Activated T-helper 1 cell treated with anti-CD3 and anti-CD28 coated beads, Interleukin-2, amount 50 U/mL, for 16 hours (primary cell): Measurements from ENCODE around the gene SLC7A14.
"Not testable (repeated sequence)": the region's sequence is repeated elsewhere in the genome, so short reads cannot be mapped to it uniquely, and the experiment has no call there.

Experiments used
- DNase-seq, 2 donors: peaks; one replicate each; pipeline ENCODE4 v3.0.0-alpha.2; 2020; ENCODE audit warnings: low read depth in 1 of 2, low spot score in 1 of 2

The SLC7A14 gene

DNA sequence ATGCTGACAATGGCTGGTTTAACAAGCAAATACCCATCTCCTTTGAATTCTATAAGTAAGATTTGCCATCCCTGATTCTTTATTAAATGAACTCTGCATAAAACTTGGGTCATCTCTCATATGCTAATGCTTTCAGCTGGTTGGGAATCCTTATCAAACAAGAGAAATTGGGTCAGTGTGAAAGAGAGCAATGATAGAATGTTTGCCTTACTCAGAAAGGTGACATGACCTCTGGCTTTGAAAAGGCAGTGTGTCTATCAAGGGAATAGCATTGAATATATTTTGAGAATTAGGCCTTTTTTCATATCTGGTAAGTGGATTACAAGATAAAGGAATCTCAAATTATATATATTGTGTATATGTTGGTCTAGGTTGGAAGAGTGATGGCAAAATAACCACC is 8.7 kb upstream of the SLC7A14 start:
- DNase-seq, result no peak

DNA sequence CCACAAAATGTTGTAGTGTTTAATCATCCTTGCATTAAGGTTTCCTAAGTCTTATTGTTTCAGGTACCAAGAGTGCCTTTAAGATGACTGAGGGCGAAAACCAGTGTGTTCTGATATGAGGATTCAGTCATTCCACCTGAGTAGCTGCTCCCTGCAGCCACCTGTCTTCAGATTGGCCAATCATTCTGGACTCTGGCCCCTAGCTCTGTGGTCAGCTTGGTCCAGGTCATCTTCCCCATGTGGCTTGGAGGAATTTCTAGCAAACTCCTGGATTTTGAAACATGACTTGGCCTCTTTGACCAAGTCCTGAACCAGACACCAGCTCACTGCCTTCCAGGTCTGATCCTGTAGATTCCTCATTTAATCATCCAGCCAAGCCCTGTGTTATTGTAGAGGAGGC is 7.8 kb upstream of the SLC7A14 start:
- no peak for DNase-seq

DNA sequence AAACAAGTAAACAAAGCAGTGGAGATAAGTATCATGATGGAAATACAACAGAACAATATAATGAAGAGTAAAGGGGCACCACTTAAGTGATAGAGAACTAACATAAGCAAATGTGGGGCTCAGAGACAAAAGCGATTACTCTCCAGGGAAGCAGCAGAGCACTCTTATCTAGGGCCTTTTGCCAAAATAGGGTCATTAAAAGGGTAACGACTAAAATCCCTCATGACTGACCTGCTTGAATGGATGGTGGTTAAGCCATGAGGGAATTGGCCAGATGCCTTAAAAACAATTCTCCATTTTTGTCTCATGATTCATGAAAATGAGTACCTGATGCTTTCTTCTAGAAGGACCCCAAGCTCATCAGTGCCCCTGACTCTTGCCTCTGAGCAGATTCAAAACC is 3.2 kb upstream of the SLC7A14 start:
- no peak for DNase-seq

DNA sequence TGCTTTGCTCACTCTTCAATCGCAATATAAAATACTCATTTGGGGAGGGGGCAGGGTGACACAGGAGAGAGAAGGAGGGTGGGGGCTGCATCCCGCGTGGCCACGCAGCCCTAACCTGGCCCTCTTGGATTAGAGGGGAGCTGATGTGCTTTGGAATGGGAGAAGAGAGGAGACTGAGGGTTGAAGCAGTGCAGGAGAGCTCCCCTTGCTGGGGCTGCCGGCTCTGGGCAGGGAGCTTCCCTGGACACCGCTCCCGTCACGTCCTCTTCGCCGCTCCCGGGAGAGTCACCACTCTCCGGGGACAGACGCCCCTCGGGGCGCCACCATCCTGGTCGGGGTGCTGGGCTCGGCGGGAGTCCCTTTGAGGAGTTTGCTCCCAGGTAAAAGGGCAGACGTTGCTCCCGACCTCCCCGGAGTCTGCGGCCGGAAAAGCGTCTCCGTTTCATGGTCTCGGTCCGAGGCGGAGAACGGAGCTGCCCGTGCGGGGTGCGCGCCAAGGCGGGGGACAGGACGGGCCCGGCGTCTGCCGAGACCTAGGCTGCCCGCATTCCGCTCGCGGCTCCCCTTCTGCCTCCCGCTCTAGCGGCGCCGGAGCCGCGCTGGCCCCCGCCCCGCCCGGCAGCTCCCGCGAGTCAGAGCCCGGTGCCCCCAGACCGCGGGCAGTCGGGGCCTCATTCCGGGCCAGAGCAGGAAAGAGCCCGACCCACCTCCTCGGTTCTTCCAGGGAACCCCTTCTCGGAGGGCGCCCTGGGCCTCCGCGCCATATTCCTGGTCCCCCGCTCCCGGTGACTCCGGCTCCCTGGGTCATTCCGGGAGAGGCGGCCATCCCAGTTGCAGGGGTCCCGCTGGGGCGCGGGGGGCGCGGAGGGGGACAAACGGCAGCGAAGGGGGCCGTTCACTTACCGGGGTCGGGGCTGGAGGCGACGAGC is 603 bp downstream of the SLC7A14 start:
- DNase-seq, result no peak

DNA sequence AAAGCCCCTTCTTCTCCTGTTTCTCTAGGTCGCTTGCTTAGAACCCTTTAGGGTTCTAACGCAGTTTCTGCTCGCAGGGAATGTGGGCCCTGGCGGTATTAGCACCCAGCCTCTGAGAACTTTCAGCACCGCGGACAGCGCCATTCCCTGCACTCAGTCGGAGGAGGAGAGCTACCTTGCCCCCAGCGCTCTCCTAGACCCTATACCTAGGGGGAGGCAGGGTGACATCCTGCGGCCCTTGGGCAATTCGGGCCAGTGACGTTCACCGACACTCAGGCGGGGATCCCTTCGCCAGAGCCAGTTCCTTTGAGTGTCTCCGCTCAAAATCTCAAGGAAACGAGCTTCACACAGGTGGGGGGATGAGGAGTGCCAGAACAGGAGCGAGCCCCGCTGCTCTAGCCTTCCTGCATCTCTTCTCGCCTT is 1.3 kb downstream of the SLC7A14 start:
- DNase-seq, result no peak

DNA sequence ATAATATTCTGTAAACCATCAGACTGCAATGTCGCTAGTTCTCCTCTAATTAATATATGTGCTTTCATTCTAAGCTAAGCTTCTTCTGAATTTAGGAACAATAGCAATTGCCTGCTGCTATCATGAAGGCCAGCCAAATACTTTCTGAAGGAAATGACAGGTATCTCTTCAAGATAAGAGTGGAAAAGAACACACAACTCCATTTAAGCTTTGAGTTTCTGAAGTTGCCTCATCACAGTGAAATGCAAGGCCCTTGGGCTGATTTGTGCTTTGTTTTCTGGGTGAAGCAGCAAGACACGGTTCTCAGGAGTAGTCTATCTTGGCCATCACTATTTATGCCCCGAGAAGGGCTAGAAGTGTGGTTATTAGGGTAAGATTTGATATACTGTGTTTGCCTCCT is 6.2 kb downstream of the SLC7A14 start:
- no peak for DNase-seq

DNA sequence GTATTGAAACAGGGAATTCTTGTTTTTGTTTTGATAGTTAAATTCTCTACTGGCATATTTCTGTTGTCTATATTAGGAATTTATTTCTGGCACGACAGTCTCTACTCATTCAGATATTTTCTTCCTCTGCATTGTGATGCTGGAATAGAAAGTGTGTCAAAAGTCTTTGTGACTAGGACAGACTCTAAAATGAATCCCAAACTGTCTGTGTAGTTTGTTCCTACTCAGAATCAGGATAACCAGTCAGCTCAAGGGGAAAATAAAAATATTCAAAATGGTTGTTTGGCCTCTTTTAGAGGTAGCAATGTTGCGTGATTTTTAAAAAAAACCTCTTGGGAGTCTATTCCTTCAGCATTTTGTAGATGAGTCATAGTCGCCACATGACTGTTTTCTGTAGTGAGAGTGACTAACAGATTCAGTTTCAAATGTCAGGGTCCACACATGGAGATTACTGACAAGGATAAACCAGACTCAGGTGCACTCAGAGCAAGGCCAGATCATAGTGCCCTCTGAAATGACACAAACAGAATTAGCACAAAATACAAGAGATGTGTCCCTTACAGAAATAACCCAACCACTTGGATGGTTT is 13.1 kb downstream of the SLC7A14 start:
- no peak for DNase-seq

DNA sequence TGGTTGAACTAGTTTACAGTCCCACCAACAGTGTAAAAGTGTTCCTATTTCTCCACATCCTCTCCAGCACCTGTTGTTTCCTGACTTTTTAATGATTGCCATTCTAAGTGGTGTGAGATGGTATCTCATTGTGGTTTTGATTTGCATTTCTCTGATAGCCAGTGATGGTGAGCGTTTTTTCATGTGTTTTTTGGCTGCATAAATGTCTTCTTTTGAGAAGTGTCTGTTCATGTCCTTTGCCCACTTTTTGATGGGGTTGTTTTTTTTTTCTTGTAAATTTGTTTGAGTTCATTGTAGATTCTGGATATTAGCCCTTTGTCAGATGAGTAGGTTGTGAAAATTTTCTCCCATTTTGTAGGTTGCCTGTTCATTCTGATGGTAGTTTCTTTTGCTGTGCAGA is 18.3 kb downstream of the SLC7A14 start:
- not testable (repeated sequence) for DNase-seq

DNA sequence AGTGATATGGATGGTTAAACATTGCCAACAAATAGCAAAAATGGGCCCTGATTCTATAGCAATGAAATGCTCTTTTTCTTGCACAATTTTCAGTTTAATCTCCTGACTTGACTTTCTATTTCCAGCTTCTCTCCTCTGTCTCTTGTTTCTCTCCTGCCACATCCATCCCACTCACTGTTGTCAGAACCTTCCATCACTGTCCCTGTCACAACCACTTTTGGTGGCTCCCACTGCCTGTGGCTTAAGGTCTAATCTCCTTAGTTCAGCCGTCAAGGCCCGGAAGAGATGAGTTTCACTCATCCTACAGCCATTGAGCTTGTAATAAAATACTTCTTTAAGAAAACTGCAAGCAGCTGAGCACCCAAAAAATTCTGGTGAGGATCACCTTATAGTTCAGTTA is 19.5 kb downstream of the SLC7A14 start:
- DNase-seq, result no peak

DNA sequence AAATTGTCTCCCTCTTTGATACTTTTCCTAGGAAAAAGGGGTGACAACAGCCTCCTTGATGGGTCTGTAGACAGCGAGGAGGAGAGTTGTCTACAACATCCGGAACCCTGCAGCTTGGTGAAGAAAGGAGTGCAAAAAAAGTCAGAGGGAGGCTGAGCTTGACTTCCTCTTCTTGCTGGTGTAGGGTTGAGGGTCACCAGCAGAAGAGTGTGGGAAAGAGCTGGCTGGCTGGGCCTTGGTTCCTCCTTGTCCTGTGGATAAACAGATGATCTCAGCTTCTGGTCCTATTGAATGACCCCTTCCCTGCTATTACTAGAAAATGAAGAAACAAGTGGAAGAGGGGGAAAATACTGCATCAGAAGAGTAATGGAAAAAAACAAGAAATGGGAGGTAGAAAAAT is 20.4 kb downstream of the SLC7A14 start:
- DNase-seq, result no peak

DNA sequence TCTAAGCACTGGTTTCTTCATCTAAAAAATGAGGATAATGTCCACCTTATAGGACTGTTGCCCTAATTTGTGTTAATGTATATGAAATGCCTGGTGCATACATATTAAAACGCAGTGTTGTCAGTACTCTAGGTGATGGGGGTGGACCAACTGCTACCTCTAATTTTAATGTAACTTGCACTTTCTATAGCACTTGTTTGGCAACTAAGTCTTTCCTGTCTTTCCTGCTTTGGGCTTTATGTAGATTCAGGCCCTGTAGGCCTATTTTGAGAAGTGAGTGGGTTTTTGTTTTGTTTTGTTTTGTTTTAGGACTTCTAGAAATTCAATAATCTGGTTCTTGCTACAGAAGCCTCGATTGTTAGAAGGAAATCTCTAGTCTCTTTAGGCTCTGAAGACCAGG is 21.2 kb downstream of the SLC7A14 start:
- DNase-seq, result no peak

DNA sequence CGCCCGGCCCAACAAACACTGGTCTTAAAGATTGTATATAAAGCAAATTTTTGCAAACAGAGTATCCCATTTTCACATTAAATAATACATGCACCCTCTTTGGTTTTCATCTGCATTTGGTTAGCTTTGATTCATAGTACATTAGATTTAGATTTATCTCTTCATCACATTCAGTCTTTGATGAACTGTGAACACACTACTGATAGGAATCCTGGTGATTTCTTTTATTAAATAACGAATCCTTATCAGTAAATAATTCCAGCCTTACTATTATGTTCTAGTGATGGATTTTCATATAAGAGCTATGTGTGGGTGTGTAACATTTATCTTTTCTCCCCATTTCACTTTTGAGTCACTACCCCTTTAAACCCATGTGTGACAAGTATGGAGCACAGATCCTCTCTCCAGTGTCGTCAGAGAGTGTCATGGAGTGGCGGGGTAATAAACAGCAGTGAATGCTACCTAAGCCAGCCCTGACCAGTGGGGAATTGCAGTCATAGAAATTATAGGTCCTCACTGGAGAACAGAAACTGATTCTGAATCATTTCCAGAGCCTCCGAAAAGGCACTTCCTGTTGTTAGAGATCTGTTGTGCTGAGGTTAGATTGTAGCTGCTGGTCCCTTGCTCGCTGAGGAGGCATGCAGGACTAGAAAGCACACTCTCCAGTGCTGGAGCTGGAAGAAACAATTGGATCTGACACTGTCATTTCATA is 22.0 kb downstream of the SLC7A14 start:
- no peak for DNase-seq

DNA sequence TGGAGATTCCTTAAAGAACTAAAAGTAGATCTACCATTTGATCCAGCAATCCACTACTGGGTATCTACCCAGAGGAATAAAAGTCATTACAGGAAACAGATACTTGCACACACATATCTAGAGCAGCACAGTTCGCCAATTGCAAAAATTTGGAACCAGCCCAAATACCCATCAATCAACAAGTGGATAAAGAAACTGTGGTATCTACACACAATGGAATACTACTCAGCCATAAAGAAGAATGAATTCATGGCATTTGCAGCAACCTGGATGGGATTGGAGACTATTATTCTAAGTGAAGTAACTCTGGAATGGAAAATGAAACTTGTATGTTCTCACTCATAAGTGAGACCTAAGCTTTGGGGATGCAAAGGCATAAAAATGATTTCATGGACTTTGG is 23.8 kb downstream of the SLC7A14 start:
- DNase-seq, result no peak

DNA sequence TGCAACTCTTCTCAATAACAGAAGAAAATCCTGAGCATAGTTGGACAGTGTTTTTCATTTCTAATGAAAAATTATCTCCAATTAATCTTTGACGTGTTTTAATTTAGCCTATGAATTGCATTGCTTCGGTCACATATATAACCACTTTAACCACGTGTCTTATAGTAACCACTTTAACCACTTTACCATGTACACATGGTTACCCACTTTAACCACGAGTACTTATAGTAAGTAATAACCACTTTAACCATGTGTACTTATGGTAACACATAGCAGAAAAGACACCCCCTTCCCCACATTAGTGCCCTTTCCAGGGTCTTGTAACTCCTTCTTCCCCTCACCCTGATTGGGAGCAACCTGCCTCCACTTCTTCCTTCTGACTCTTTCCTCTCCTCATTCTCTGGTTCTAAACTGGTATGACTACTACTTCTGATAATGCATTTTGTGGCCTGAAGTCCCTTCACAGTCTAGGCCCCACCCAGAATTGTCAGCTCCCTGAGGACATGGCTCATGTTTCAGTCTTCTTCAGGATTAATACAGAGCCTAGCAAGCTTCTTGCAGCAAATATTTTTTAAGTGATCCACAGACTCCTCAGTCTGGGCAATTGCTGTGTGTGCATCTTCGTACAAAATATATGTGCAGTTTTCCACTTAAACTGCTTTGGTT is 25.0 kb downstream of the SLC7A14 start:
- no peak for DNase-seq

DNA sequence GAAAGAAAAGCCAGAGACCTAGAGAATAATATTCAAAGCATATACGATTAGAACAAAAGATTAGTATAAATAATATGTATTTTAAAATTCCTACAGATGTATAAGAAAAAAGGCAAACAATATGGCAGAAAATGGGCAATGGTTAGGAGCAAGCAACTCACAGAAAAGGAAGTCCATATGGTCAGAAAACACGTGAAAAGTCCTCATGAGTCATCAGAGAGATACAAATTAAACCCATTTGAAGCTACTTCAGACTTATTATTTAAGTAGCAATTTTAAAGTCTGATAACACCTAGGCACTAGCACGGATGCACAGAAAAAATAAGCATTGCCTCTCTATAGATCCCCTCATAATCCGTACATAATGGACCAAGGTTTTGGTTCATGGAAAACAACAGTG is 25.6 kb downstream of the SLC7A14 start:
- no peak for DNase-seq

DNA sequence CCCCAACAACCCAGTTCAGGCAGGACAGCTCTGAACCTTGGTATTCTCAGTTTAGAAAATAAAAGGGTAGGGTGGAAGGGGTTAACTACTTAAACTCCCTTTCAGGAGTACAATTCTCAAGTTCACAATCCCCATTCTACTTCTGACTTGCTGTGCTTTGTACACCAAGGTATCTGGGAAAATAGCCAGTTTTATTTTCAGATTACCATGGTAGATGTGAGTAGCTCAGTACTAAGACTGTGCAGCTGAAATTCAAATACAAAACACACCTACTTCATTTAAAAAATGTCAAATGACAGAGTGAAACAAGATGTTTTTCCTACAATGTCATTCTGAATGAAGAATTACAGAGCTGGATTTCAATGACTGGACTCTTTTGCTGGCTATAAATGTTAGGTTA is 27.4 kb downstream of the SLC7A14 start:
- DNase-seq, result no peak

DNA sequence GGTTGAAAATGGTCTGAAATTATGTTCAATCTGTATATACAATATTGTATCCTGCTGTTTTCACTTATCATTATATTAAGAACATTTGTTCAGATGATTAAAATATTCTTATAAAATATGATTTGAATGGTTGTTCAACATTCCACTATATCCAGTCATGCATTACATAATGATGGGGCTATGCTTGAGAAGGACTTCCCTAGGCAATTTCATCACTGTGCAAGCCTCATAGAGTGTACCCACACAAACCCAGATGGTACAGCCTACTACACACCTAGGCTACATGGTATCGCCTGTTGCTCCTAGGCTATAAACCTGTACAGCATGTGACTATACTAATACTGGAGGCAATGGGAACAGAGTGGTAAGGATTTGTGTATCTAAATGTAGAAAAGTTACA is 30.5 kb downstream of the SLC7A14 start:
- no peak for DNase-seq

DNA sequence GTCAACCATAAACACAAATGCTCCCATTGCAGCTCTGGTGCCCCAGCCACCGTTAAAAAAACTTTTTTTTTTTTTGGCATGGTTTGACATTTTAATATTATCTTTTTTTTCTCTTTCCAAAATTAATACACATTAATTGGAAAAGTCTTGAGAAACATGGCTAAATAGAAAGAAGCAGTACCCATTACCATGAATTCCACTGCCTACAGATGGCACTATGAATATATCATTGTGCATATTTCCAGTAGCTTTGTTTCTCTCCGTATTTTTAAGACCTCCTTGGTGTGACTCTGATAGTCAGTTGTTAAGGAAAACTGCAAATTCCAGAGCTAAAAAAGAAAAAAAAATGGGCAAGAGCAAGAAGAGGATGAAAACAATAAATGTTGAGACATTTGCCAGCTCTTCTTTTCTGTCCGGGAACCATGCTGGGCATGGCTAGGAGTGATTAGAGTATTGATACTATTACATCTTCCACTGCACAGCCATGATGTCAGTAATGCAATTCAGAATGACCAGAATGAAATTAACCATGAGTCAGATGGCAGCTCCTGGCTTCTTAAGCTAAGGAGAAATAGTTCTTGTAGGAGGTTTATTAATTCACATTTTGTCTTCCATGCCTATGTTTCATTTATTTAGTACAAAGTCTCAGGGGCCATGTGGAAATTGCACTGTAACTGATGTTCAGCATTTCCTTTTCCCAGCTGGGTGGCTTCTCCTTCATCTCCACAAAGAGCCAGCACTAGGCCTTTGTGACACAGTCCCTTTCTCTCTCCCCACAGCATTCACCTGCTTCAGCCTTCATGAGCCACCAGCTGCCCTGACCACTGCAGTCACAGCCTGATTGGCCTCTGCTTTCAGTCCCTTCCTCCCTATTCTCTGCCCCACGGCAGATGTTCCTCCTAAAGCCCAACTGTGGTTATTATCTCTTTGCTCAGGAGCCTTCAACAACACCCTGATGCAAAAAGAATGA is 31.8 kb downstream of the SLC7A14 start:
- DNase-seq, result no peak

DNA sequence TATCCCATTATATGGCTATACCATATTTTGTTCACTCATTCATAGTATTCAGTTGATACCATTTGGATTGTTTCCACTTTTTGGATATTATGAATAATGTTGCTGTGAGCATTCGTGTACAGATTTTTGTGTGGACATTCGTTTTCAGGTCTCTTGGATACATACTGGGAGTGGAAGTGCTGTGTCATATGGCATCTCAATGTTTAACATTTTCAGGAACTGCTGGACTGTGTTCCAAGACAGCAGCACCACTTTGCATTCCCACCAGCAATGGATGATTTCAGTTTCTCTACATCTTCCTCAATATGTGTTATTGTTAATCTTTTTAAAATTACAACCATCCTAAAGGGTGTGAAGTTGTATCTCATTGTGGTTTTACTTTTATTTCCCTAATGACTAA is 34.6 kb downstream of the SLC7A14 start:
- no peak for DNase-seq

DNA sequence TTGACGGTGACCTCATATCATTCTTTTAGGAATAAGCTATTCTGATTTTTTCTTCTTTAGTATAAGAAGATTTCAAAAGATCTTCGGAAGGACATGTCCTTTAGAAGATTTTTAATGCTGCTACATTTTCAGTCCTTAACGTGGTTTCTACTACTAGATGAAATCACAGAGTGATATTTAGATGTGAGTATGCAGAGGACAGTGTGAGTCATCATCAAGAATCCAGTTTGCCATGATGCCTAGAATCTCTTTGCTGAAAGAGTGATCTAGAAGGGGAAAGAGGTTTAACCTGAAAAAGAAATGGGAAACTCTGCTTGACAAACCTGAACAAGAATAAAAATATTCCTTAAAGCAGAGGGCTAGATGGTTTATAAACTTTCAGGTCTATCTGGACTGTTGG is 43.2 kb downstream of the SLC7A14 start:
- DNase-seq, result no peak
